ENCODE data around the gene NEK10.
A peak's percentile ranks its signal among the peaks of the same experiment; 100 is the strongest.
"Not testable (repeated sequence)": the region's sequence is repeated elsewhere in the genome, so short reads cannot be mapped to it uniquely, and the experiment has no call there.

NEK10 gene

GRCh38 chr3:27340534-27340933, 28.6 kb downstream of the NEK10 start:
- no peak for DNase-seq (ENCODE audit: low read depth)
- no peak for TF ChIP-seq CTCF (IDR thresholded peaks at IDR 0.05; ENCODE audit: insufficient read depth, low read depth, low read length, missing control alignments)
- H3K4me3 ChIP-seq (ENCODE audit: low read depth, low read length): no peak overlapping the region

- H3K4me3 ChIP-seq (ENCODE audit: low read depth, low read length): no peak overlapping the region
- DNase-seq (ENCODE audit: low read depth): no peak
- no peak for TF ChIP-seq CTCF (IDR thresholded peaks at IDR 0.05; ENCODE audit: insufficient read depth, low read depth, low read length, missing control alignments)
Measured at GRCh38 chr3:27335571-27335970, 33.6 kb downstream of the NEK10 start.

GRCh38 chr3:27333843-27334242, 35.3 kb downstream of the NEK10 start:
- no peak for TF ChIP-seq CTCF (IDR thresholded peaks at IDR 0.05; ENCODE audit: insufficient read depth, low read depth, low read length, missing control alignments)
- no peak overlapping the region for H3K4me3 ChIP-seq (ENCODE audit: low read depth, low read length)
- DNase-seq (ENCODE audit: low read depth): no peak

GRCh38 chr3:27328982-27329762, 40.0 kb downstream of the NEK10 start:
- H3K4me3 ChIP-seq (ENCODE audit: low read depth, low read length); DNase-seq (ENCODE audit: low read depth): not testable (repeated sequence)

- no peak overlapping the region for H3K4me3 ChIP-seq (ENCODE audit: low read depth, low read length)
- no peak for TF ChIP-seq CTCF (IDR thresholded peaks at IDR 0.05; ENCODE audit: insufficient read depth, low read depth, low read length, missing control alignments)
- no peak for DNase-seq (ENCODE audit: low read depth)
Measured at GRCh38 chr3:27326629-27327545, 42.3 kb downstream of the NEK10 start.

- DNase-seq (ENCODE audit: low read depth): no peak
- H3K4me3 ChIP-seq (ENCODE audit: low read depth, low read length): no peak overlapping the region
- TF ChIP-seq CTCF (IDR thresholded peaks at IDR 0.05; ENCODE audit: insufficient read depth, low read depth, low read length, missing control alignments): no peak
Measured at GRCh38 chr3:27326202-27326601, 43.0 kb downstream of the NEK10 start.

- no peak overlapping the region for H3K4me3 ChIP-seq (ENCODE audit: low read depth, low read length)
- TF ChIP-seq CTCF (IDR thresholded peaks at IDR 0.05; ENCODE audit: insufficient read depth, low read depth, low read length, missing control alignments): peak; percentile 13
Measured at GRCh38 chr3:27325419-27325818, 43.8 kb downstream of the NEK10 start.

More at GRCh38 chr3:27325419-27325818, 43.8 kb downstream of the NEK10 start:
- DNase-seq (ENCODE audit: low read depth): no peak

Data from GM12865 (cell line).